Pancreas (tissue), 10 donors: ENCODE data around the gene ADGRG4. TPM values are rescaled to one million over a fixed set of nuclear protein-coding genes. Genes with fewer than 3 reads are reported as not detected.

Experiments
- ATAC-seq, 4 donors: fragments of 200-7000 bp; cut with Tn5 transposase; one replicate each; pipeline versions ENCODE4 v1.8.0 to v1.9.1; 2020; ENCODE audit warnings: mild to moderate bottlenecking in 4 of 4, moderate library complexity in 4 of 4
- DNase-seq, 6 donors: peaks; one replicate each; pipeline ENCODE4 v3.0.0-alpha.2; 2020
- FAIRE-seq: peaks from 2 replicates; lab custom pipeline; 2012; peaks lifted over from hg19 to GRCh38; lab: Jason Lieb, UNC
- H3K27ac ChIP-seq, 4 donors: fragments of 200-600 bp; sonication (generic); 1 replicate in 3 of 4; 2 replicates in 1 of 4; pipeline versions ENCODE4 v1.5.0 to v1.8.0; 2020
- H3K27me3 ChIP-seq, 4 donors: fragments of 200-600 bp; one replicate each; pipeline ENCODE4 v1.8.0; 2021
- H3K36me3 ChIP-seq, 3 donors: fragments of 200-600 bp; sonication (generic) in 1 of 3; one replicate each; pipeline versions ENCODE4 v1.5.0 to v1.8.0; 2020 to 2021
- H3K4me1 ChIP-seq, 3 donors: fragments of 200-600 bp; one replicate each; pipeline ENCODE4 v1.8.0; 2021
- H3K4me3 ChIP-seq, 4 donors: fragments of 200-600 bp; sonication (generic) in 2 of 4; one replicate each; pipeline versions ENCODE4 v1.5.0 to v1.8.0; 2020 to 2021
- H3K9me3 ChIP-seq, 4 donors: fragments of 200-600 bp; one replicate each; pipeline ENCODE4 v1.8.0; 2021
- WGBS, 2 donors: extraction: QIAGEN DNeasy Blood & Tissue Kit; methylation state at CpG; one replicate each; pipeline ENCODE4 v1.1.7; 2013; 5-methylcytosine and 5-hydroxymethylcytosine counted together
- intact Hi-C, 3 donors: fragments of 100-400 bp; cut with DNase I; formaldehyde crosslinking; loops; one replicate each; pipeline versions ENCODE4 v1.11.1 to v1.14.2; 2022
- polyA plus RNA-seq, 2 donors: library from polyadenylated mRNA; stranded (reverse); fragments of 200-250 nt; gene quantifications; one replicate each; pipeline ENCODE4 v1.2.3, GENCODE V29; 2013
- total RNA-seq, 6 donors: library from RNA; stranded (reverse); fragmentation: NEBNext Ultra II Directional in 4 of 6; extraction: Animal tissue kit (Norgen Biotek cat#: 25700) in 4 of 6; gene quantifications; one replicate each; pipeline versions ENCODE4 v1.2.1 to v1.2.4, GENCODE V29; 2021 to 2023
- TF ChIP-seq, protein P1 (sequence below), 4 donors: fragments of 200-600 bp; sonication (generic) in 3 of 4; IDR thresholded peaks; one replicate each; pipeline versions ENCODE4 v1.5.0 to v1.8.0; 2021; ENCODE audit warnings: antibody characterized with exemption in 4 of 4
- donor health status: healthy with polysubstance abuse.
- donor health status: DM: no; HTN: no; CAD: no; lungs with moderate emphysema.
- donor health status: DM: no; HTN: no; CAD: no.
- donor health status: control.
- donor health status: control.
- donor health status: Bipolar disorder and iron deficiency.
- donor health status: DM: yes; HTN: yes; CAD: no.
- donor health status: DM: no; HTN: no; CAD: no.
- donor health status: DM: no; HTN: no; CAD: no.
- donor health status: DM: yes; HTN: yes; CAD: no.

ADGRG4 gene
- total and polyA plus RNA-seq, 8 donors = 0.02 TPM; not detected in 7

DNA sequence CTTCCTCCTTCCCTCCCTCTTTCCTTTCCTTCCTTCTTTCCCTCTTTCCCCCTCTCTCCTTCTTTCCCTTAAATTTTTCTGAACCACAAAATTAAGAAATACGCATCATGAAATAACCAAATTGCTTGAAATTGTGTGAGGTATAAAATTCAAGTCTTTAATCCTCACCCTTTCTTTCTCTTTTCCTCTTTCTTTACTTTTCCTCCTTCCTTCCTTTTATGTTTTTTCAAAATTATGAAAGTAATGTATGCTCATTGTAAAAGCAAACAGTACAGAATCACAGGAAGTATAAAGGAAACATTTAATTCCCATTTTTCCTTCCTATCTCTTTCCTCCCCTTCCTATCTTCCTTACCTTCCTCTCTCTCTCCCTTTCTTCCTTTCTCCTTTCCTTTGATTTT lies 5.4 kb downstream of the ADGRG4 start:
- no peak for DNase-seq
- FAIRE-seq = no peak

DNA sequence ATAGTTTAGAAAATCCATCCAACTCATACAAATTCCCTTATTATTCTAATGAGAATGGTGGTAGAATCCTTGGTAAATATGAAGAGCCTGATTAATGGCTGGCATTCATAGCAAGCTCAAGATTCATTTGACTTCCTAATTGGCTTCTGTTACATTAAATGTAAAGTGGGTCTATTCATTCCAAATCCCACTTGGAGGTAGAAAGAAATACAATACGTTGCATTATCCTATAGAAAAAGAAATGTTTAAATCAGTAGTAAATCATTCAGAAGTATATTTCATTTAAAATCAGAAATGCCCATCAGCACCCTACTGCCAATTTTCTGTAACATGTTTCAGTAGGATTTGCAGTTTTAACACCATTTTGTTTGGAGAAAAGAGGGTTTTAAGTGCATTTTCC lies 6.7 kb downstream of the ADGRG4 start:
- Histone ChIP-seq H3K9me3 (no peaks in the 10 kb centered on the region), H3K27me3 (peaks cover 0 to 6% (median 3%) of the 10 kb centered on the region in 4 donors), H3K4me1 (no peaks in the 10 kb centered on the region), H3K4me3 (no peak overlapping the region), H3K36me3 (no peaks in the 10 kb centered on the region), H3K27ac (no peak overlapping the region)
- 12 to 30% methylated on average over 1 of the region's 1 CpG for WGBS, 2 donors
- FAIRE-seq = no peak
- TF ChIP-seq, protein P1, sequence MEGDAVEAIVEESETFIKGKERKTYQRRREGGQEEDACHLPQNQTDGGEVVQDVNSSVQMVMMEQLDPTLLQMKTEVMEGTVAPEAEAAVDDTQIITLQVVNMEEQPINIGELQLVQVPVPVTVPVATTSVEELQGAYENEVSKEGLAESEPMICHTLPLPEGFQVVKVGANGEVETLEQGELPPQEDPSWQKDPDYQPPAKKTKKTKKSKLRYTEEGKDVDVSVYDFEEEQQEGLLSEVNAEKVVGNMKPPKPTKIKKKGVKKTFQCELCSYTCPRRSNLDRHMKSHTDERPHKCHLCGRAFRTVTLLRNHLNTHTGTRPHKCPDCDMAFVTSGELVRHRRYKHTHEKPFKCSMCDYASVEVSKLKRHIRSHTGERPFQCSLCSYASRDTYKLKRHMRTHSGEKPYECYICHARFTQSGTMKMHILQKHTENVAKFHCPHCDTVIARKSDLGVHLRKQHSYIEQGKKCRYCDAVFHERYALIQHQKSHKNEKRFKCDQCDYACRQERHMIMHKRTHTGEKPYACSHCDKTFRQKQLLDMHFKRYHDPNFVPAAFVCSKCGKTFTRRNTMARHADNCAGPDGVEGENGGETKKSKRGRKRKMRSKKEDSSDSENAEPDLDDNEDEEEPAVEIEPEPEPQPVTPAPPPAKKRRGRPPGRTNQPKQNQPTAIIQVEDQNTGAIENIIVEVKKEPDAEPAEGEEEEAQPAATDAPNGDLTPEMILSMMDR (IDR thresholded peaks at IDR 0.05) = no peak
- DNase-seq = no peak
- intact Hi-C loops = no loop called here
- ATAC-seq = no peak

More for the DNA sequence above, 5.4 kb downstream of the ADGRG4 start:
- no peak overlapping the region for H3K4me3 ChIP-seq
- no peak for ATAC-seq
- no peaks in the 10 kb centered on the region for H3K36me3 ChIP-seq
- 59 to 73% methylated on average over 1 of the region's 1 CpG for WGBS, 2 donors
- TF ChIP-seq, protein P1 (IDR thresholded peaks at IDR 0.05) = no peak
- H3K9me3 ChIP-seq = no peaks in the 10 kb centered on the region
- peaks cover 0 to 6% (median 0%) of the 10 kb centered on the region in 4 donors for H3K27me3 ChIP-seq
- intact Hi-C loops = no loop called here
- no peaks in the 10 kb centered on the region for H3K4me1 ChIP-seq
- H3K27ac ChIP-seq = no peak overlapping the region

DNA sequence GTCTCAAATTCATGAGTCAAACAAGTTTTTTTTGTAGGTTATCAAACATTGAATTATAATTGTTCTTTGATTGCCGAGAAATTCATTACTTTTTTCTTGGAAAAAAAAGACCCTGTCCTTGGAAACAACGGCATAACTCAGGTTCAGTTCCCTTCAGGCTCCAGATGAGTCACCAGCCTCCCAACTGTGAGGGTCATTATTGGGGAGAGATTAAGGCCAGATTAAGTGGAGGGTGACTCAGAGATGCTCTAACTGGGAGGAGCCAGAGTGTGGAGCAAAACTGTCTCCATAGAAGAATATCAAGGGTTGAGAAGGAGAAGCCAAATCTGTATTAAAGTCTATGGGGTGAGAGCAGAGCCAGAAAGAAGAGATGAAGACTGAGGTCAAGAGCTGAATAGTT lies 9.6 kb downstream of the ADGRG4 start:
- WGBS, 2 donors = 78 to 80% methylated on average over 2 of the region's 2 CpGs
- no peak overlapping the region for H3K27ac ChIP-seq
- no peaks in the 10 kb centered on the region for H3K36me3 ChIP-seq
- FAIRE-seq (no peak), ATAC-seq (no peak), DNase-seq (no peak)
- intact Hi-C loops = no loop called here
- no peaks in the 10 kb centered on the region for H3K9me3 ChIP-seq
- H3K4me1 ChIP-seq = no peaks in the 10 kb centered on the region
- TF ChIP-seq, protein P1 (IDR thresholded peaks at IDR 0.05) = no peak
- H3K27me3 ChIP-seq = peaks cover 0 to 5% (median 0%) of the 10 kb centered on the region in 4 donors
- H3K4me3 ChIP-seq = no peak overlapping the region

DNA sequence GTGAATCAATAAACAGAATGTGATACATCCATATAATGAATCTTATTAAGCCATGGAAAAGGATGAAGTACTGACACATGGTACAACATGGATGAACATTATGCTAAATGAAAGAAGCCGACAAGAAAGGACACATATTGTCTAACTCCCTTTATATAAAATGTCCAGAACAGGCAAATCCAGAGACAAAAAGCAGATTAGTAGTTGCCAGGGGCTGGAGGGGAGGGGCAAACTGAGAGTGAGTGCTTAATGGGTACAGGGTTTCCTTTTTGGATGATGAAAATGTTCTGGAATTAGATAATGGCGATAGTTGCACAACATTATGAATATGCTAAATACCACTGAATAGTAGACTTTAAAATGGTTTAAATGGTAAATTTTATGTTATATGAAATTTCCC lies 17.4 kb downstream of the ADGRG4 start:
- H3K4me1 ChIP-seq = no peaks in the 10 kb centered on the region
- no peak overlapping the region for H3K27ac ChIP-seq
- TF ChIP-seq, protein P1 (IDR thresholded peaks at IDR 0.05) = no peak
- H3K4me3 ChIP-seq = no peak overlapping the region
- no peaks in the 10 kb centered on the region for H3K9me3 ChIP-seq
- DNase-seq (no peak), ATAC-seq (no peak), FAIRE-seq (no peak)
- H3K27me3 ChIP-seq = no peaks in the 10 kb centered on the region
- intact Hi-C loops = no loop called here
- WGBS, 2 donors = 78 to 89% methylated on average over 2 of the region's 2 CpGs
- H3K36me3 ChIP-seq = no peaks in the 10 kb centered on the region

DNA sequence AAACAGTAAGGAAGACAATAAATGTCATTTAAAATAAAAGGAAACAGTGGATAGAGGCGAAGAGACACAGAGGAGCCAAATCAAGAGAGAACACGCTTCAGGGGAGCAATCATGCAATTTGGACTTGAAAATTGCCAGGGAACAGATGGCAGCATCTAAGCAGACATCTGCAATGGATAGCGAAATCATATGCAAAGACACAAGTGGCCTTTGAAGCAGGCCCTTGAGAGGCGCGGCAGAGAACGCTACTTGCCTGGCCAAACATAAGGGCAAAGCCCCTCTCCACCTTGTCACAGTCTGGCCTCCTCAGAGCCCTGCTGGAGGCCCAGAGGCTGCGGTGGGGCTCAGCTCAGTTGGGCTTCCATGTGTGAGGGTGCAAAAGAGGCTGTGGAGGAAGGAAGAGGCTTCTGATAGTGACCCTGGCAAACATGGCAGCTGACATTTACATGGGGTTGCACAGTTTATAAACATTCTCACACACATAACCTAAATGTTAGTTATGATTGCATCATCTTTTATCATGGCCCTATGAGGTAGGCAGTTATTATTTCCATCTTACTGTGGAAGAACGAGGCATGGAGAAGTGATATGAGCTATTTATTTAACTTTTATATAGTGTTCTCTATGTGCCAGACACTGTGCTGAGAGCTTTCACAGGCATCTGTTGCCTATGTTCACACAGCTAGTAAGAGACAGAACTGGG lies 18.3 kb downstream of the ADGRG4 start:
- H3K4me1 ChIP-seq = no peaks in the 10 kb centered on the region
- FAIRE-seq = no peak

More for the DNA sequence above, 18.3 kb downstream of the ADGRG4 start:
- Histone ChIP-seq H3K9me3 (no peaks in the 10 kb centered on the region), H3K36me3 (no peaks in the 10 kb centered on the region), H3K4me3 (no peak overlapping the region), H3K27ac (no peak overlapping the region), H3K27me3 (no peaks in the 10 kb centered on the region)
- no peak for DNase-seq
- TF ChIP-seq, protein P1 (IDR thresholded peaks at IDR 0.05) = no peak
- intact Hi-C loops = no loop called here
- WGBS, 2 donors = 70 to 79% methylated on average over 8 of the region's 8 CpGs
- ATAC-seq = no peak
